Neural progenitor cell (in vitro differentiated cells): ENCODE measurements around the gene GTF2H2.
"Not testable (repeated sequence)": the region's sequence is repeated elsewhere in the genome, so short reads cannot be mapped to it uniquely, and the experiment has no call there.

Experiments used
- EZH2 ChIP-seq: fragments of 200-600 bp; sonication (generic); IDR thresholded peaks from 2 replicates; pipeline ENCODE4 v1.6.1; 2017; ENCODE audit warnings: antibody characterized with exemption, mild to moderate bottlenecking, moderate library complexity
- EZH2phosphoT487 ChIP-seq: fragments of 200-600 bp; sonication (generic); IDR thresholded peaks from 2 replicates; pipeline ENCODE4 v1.6.1; 2017; ENCODE audit warnings: antibody characterized with exemption
- TF ChIP-seq, protein P1 (sequence below): fragments of 200-600 bp; sonication (generic); IDR thresholded peaks from 2 replicates; pipeline ENCODE4 v1.5.1; 2017; ENCODE audit warnings: antibody characterized with exemption, mild to moderate bottlenecking

DNA sequence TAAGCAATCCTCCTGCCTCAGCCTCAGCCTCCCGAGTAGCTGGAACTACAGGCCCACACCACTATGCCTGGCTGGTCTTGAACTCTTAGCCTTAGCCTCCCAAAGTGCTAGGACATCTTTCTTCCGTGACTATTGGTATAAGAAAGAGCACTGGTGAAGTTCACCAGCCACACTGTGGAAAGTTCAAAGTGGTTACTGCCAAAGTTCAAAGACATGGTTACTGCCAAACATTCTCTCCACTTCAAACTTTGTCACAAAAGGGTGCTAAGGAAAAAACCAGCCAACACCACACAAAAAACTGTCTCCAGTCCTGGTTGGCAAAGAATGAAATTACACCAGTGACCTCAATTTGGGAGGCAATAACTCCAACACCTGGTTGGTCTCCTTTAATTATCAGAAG is 14.9 kb upstream of the GTF2H2 start:
- TF ChIP-seq, protein P1, sequence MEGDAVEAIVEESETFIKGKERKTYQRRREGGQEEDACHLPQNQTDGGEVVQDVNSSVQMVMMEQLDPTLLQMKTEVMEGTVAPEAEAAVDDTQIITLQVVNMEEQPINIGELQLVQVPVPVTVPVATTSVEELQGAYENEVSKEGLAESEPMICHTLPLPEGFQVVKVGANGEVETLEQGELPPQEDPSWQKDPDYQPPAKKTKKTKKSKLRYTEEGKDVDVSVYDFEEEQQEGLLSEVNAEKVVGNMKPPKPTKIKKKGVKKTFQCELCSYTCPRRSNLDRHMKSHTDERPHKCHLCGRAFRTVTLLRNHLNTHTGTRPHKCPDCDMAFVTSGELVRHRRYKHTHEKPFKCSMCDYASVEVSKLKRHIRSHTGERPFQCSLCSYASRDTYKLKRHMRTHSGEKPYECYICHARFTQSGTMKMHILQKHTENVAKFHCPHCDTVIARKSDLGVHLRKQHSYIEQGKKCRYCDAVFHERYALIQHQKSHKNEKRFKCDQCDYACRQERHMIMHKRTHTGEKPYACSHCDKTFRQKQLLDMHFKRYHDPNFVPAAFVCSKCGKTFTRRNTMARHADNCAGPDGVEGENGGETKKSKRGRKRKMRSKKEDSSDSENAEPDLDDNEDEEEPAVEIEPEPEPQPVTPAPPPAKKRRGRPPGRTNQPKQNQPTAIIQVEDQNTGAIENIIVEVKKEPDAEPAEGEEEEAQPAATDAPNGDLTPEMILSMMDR: not testable (repeated sequence)
- TF ChIP-seq EZH2, EZH2phosphoT487: not testable (repeated sequence)
